ENCODE data around the gene R3HDM1.

R3HDM1 gene

DNA sequence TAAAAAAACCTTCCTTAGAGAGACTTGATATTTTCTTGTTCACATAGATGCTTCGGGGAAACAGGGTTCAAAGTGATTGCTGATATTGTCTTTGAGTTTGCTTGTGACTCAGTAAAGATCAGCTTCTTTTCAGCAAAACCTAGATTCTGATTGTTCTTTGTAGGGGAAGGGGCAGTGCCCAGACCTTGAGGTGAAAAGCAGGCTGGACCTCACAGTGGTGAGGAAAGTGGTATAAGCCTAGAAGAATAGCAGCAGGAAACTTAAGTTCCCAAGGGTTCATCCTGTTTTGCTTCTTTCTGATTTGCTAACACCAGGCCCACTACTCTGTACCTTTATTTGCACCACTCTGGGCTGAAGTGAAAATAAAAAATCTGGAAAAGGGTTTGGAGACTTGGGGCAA is 231.2 kb downstream of the R3HDM1 start:
- POLR2A ChIA-PET: no interaction called here
- no peak for DNase-seq (ENCODE audit: extremely low spot score)
- no peak for TF ChIP-seq CTCF (IDR thresholded peaks at IDR 0.05; ENCODE audit: control extremely low read depth, extremely low read depth, low read depth, missing control alignments)
- CTCF ChIA-PET: interaction anchor here (1.1 to 3.7 kb wide), 4 partner anchors 10 to 35 kb away, joined by 3 to 16 read pairs (median 3); no protein-coding TSS in a partner anchor

- no peak for TF ChIP-seq CTCF (IDR thresholded peaks at IDR 0.05; ENCODE audit: control extremely low read depth, extremely low read depth, low read depth, missing control alignments)
- ChIA-PET CTCF (interaction anchor here (1.1 to 3.3 kb wide), 3 partner anchors 9 to 15 kb away, joined by 3 to 12 read pairs (median 3); no protein-coding TSS in a partner anchor), POLR2A (no interaction called here)
These were observed 237.6 kb downstream of the R3HDM1 start for GRCh38 chr2:135768863-135769262.

DNA sequence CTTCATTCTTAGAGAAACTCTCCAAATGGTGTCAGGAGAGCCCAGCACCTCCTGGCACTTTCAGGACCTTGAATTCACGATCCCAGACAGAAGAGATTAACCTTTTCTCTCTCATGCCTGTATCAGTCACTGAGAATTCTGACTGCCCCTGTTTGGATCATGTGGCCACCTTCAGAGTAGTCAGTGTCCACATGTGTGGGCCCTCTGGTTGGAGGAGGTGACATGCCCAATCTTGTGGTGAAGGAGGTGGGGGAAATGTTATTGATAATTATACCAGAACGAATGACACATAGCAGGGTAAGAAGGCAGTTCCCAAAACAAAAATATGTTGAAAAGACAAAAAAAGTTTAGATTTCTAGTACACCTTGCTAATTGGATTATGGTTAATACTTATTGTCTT is 242.0 kb downstream of the R3HDM1 start:
- ChIA-PET CTCF (interaction anchor here (1.1 to 3.2 kb wide), 6 partner anchors 7 to 24 kb away, joined by 3 to 11 read pairs (median 4); no protein-coding TSS in a partner anchor), POLR2A (no interaction called here)
- TF ChIP-seq CTCF (IDR thresholded peaks at IDR 0.05; ENCODE audit: control extremely low read depth, extremely low read depth, low read depth, missing control alignments): no peak
- DNase-seq (ENCODE audit: extremely low spot score): no peak

More at GRCh38 chr2:135768863-135769262, 237.6 kb downstream of the R3HDM1 start:
- no peak for DNase-seq (ENCODE audit: extremely low spot score)

GRCh38 chr2:135773917-135774316 is 242.6 kb downstream of the R3HDM1 start:
- TF ChIP-seq CTCF (IDR thresholded peaks at IDR 0.05; ENCODE audit: control extremely low read depth, extremely low read depth, low read depth, missing control alignments): no peak
- CTCF ChIA-PET: interaction anchor here (1.6 to 3.2 kb wide), 3 partner anchors 8 to 23 kb away, joined by 3 to 11 read pairs (median 6); no protein-coding TSS in a partner anchor
- DNase-seq (ENCODE audit: extremely low spot score): no peak
- POLR2A ChIA-PET: no interaction called here
